ENCODE results near the gene TMEM127.

- no peak for TF ChIP-seq CTCF (IDR thresholded peaks at IDR 0.05)
- no peak for TF ChIP-seq POLR2A (IDR thresholded peaks at IDR 0.05)
These were observed 26.7 kb downstream of the TMEM127 start for GRCh38 chr2:96239091-96239490.
